GM12891 (cell line): ENCODE measurements around the gene HINT2.

ENCODE experiments used
- PAX5 ChIP-seq: IDR thresholded peaks from 2 replicates; pipeline ENCODE4 v1.6.1; 2011; ENCODE audit warnings: low read length, moderate library complexity, mild to moderate bottlenecking; ENCODE audit not compliant: insufficient read depth, severe bottlenecking
- POLR2A ChIP-seq: IDR thresholded peaks from 2 replicates; pipeline ENCODE4 v1.6.1; 2011; ENCODE audit warnings: low read depth, low read length, control low read depth
- POLR2AphosphoS5 ChIP-seq: IDR thresholded peaks from 2 replicates; pipeline ENCODE4 v1.6.1; 2011; ENCODE audit warnings: low read depth, low read length, control low read depth
- TAF1 ChIP-seq: IDR thresholded peaks from 2 replicates; pipeline ENCODE4 v1.6.1; 2011; ENCODE audit warnings: low read depth, low read length, control low read depth

- TF ChIP-seq TAF1 = no peak
- no peak for TF ChIP-seq POLR2A
- no peak for TF ChIP-seq POLR2AphosphoS5
- no peak for TF ChIP-seq PAX5
These were observed 47.5 kb upstream of the HINT2 start for GRCh38 chr9:35862328-35862727.
